Stimulated activated CD4-positive, alpha-beta T cell treated with anti-CD3 and anti-CD28 coated beads, Interleukin-4, amount 100 ng/mL, for 1 hour (primary cell): Measurements from ENCODE around the gene TESK2.
"Not testable (repeated sequence)": the region's sequence is repeated elsewhere in the genome, so short reads cannot be mapped to it uniquely, and the experiment has no call there.

Experiments used
- DNase-seq: peaks from one replicate; pipeline ENCODE4 v3.0.0-alpha.2; 2020

The TESK2 gene

GRCh38 chr1:45407629-45408287, 83.2 kb downstream of the TESK2 start:
- no peak for DNase-seq

GRCh38 chr1:45405636-45406035, 85.3 kb downstream of the TESK2 start:
- DNase-seq, result no peak

GRCh38 chr1:45403718-45404117, 87.2 kb downstream of the TESK2 start:
- no peak for DNase-seq

- DNase-seq, result no peak
Measured at GRCh38 chr1:45403298-45403697, 87.7 kb downstream of the TESK2 start.

- no peak for DNase-seq
Measured at GRCh38 chr1:45401524-45401923, 89.4 kb downstream of the TESK2 start.

- DNase-seq, result no peak
Measured at GRCh38 chr1:45400049-45400448, 90.9 kb downstream of the TESK2 start.

- no peak for DNase-seq
Measured at GRCh38 chr1:45397285-45397684, 93.7 kb downstream of the TESK2 start.

GRCh38 chr1:45395582-45395981, 95.4 kb downstream of the TESK2 start:
- DNase-seq, result no peak

- no peak for DNase-seq
Measured at GRCh38 chr1:45395051-45395450, 95.9 kb downstream of the TESK2 start.

GRCh38 chr1:45394342-45394741, 96.6 kb downstream of the TESK2 start:
- no peak for DNase-seq

- no peak for DNase-seq
Measured at GRCh38 chr1:45393718-45394302, 97.2 kb downstream of the TESK2 start.

GRCh38 chr1:45386219-45386618, 104.7 kb downstream of the TESK2 start:
- no peak for DNase-seq

- no peak for DNase-seq
Measured at GRCh38 chr1:45385302-45385701, 105.7 kb downstream of the TESK2 start.

GRCh38 chr1:45384213-45384612, 106.8 kb downstream of the TESK2 start:
- not testable (repeated sequence) for DNase-seq

- no peak for DNase-seq
Measured at GRCh38 chr1:45383191-45383590, 107.8 kb downstream of the TESK2 start.

- DNase-seq, result no peak
Measured at GRCh38 chr1:45381243-45381642, 109.7 kb downstream of the TESK2 start.

GRCh38 chr1:45380730-45381129, 110.2 kb downstream of the TESK2 start:
- no peak for DNase-seq

GRCh38 chr1:45380125-45380524, 110.8 kb downstream of the TESK2 start:
- no peak for DNase-seq

GRCh38 chr1:45379524-45379923, 111.4 kb downstream of the TESK2 start:
- DNase-seq, result no peak

- no peak for DNase-seq
Measured at GRCh38 chr1:45378184-45378583, 112.8 kb downstream of the TESK2 start.

- DNase-seq, result no peak
Measured at GRCh38 chr1:45375104-45376090, 115.6 kb downstream of the TESK2 start.

GRCh38 chr1:45373573-45373972, 117.4 kb downstream of the TESK2 start:
- no peak for DNase-seq

GRCh38 chr1:45370575-45370974, 120.4 kb downstream of the TESK2 start:
- DNase-seq, result no peak

- no peak for DNase-seq
Measured at GRCh38 chr1:45365051-45365450, 125.9 kb downstream of the TESK2 start.
